ENCODE measurements around the gene PRR20G. TPM values are rescaled to one million over a fixed set of nuclear protein-coding genes. Genes with fewer than 3 reads are reported as not detected.

PRR20G gene
- total and polyA plus RNA-seq, 9 of the 15 experiments (the other 6 are each of a cell fraction or from before 2014, with no cell fraction given), result not detected

DNA sequence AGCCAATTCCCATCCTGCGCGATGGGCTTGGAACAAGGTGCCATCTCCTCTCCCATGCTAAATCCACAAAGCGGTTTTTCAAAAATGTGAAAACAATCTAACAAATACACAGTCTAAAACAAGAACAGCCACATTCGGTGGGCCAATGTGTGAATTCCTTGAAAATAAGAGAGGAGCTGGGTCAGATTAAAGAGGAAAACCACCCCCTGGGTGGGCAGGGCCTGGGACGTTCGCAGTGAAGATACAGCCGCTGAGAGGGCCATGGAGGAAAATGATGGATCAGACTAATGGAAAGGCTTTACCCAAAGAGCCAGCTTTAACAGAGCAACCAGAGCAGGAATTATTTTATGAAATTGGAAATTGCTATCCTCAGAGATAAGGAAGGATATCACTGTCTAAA lies 27.4 kb downstream of the PRR20G start:
- Histone ChIP-seq H3K9me1 (ENCODE audit: control insufficient read depth, insufficient read depth, low read length) (no peaks in the 10 kb centered on the region), H3K79me2 (ENCODE audit: control insufficient read depth, insufficient read depth, low read length) (no peaks in the 10 kb centered on the region), H3K36me3 (ENCODE audit: control insufficient read depth, insufficient read depth, low read length) (no peaks in the 10 kb centered on the region), H4K20me1 (replicated peaks; ENCODE audit: control insufficient read depth, insufficient read depth, low read length) (no peaks in the 10 kb centered on the region; the same call in 1 of the 2 replicates), H2AFZ (ENCODE audit: low read depth, low read length) (no peak overlapping the region), H3K27ac (ENCODE audit: extremely low read depth, low read depth, low read length) (no peak overlapping the region), H3K9ac (ENCODE audit: insufficient read depth in 1 of 2, low read depth in 2 of 2, low read length in 2 of 2) (no peak overlapping the region), H3K4me1 (replicated peaks in 1 of 2; ENCODE audit: control insufficient read depth in 2 of 2, insufficient read depth in 2 of 2, low read length in 2 of 2) (no peaks in the 10 kb centered on the region), H3K4me3 (no peak overlapping the region), H3K27me3 (ENCODE audit: control insufficient read depth in 2 of 2, insufficient read depth in 2 of 2, low read length in 2 of 2) (peaks cover 0 to 5% of the 10 kb centered on the region in 2 experiments; a peak in 1 of 5 replicates), H3K4me2 (ENCODE audit: insufficient read depth, low read length) (no peak overlapping the region), H3K9me3 (replicated peaks; ENCODE audit: control insufficient read depth, insufficient read depth, low read depth, low read length) (no peaks in the 10 kb centered on the region)
- in situ Hi-C loops (cut with MboI), result no loop called here
- FAIRE-seq, result no peak
- CTCF ChIA-PET (ENCODE audit: low intra/inter-chr PET ratio), result no interaction called here
- WGBS (ENCODE audit: insufficient coverage, low coverage, missing lambda C conversion rate), result 11% methylated on average over 7 of the region's 7 CpGs
- POLR2A ChIA-PET, result no interaction called here
- DNase-seq (ENCODE audit: extremely low read depth in 1 of 4, low spot score in 3 of 4), result no peak
- no TSS peak for BruUV-seq (replicated peaks)
- intact Hi-C loops (cut with micrococcal nuclease), result no loop called here
- no peak for ATAC-seq
- TF ChIP-seq BMI1 (IDR thresholded peaks at IDR 0.05; ENCODE audit: low read length) (no peak), FOXK1 (CRISPR knock-in tag; IDR thresholded peaks at IDR 0.05; ENCODE audit: borderline replicate concordance) (no peak), ZC3H4 (CRISPR knock-in tag; IDR thresholded peaks at IDR 0.05; ENCODE audit: borderline replicate concordance) (no peak), PYGO2 (tag; IDR thresholded peaks at IDR 0.05) (no peak)
- TF ChIP-seq, protein P1, sequence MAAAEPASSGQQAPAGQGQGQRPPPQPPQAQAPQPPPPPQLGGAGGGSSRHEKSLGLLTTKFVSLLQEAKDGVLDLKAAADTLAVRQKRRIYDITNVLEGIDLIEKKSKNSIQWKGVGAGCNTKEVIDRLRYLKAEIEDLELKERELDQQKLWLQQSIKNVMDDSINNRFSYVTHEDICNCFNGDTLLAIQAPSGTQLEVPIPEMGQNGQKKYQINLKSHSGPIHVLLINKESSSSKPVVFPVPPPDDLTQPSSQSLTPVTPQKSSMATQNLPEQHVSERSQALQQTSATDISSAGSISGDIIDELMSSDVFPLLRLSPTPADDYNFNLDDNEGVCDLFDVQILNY (CRISPR knock-in tag; IDR thresholded peaks at IDR 0.05), result no peak

DNA sequence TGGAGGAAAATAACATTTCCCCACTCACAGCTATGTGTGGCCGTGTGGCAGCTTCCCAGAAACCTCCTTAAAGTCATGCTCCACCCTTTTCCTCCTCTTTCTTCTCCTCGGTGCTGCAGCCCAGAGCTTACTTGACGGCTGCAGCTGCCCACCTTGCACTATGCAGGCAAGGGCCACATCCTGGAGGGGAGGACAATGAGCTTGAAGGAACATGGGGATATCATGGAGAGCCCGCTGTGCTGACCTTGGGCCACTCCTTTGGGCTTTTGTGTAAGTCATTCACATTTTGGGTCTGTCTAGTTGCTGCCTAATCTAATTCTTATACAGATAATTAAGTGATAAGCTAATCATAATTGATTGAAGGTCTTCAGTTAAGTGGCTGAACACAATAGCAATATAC lies 28.0 kb downstream of the PRR20G start:
- peaks cover 0 to 5% of the 10 kb centered on the region in 2 experiments; a peak in 1 of 5 replicates for H3K27me3 ChIP-seq (ENCODE audit: control insufficient read depth in 2 of 2, insufficient read depth in 2 of 2, low read length in 2 of 2)
- H3K9ac ChIP-seq (ENCODE audit: insufficient read depth in 1 of 2, low read depth in 2 of 2, low read length in 2 of 2), result no peak overlapping the region
- ATAC-seq (no peak), DNase-seq (ENCODE audit: extremely low read depth in 1 of 4, low spot score in 3 of 4) (no peak), FAIRE-seq (no peak)
- no peaks in the 10 kb centered on the region for H3K9me1 ChIP-seq (ENCODE audit: control insufficient read depth, insufficient read depth, low read length)
- in situ Hi-C loops (cut with MboI) (no loop called here), intact Hi-C loops (cut with micrococcal nuclease) (no loop called here)
- no peak overlapping the region for H3K4me2 ChIP-seq (ENCODE audit: insufficient read depth, low read length)
- CTCF ChIA-PET (ENCODE audit: low intra/inter-chr PET ratio), result no interaction called here
- WGBS (ENCODE audit: insufficient coverage, low coverage, missing lambda C conversion rate), result 0% methylated on average over 4 of the region's 4 CpGs
- TF ChIP-seq BCOR (IDR thresholded peaks at IDR 0.05) (no peak), TGIF2 (CRISPR knock-in tag; IDR thresholded peaks at IDR 0.05) (no peak)
- TF ChIP-seq, protein P2, sequence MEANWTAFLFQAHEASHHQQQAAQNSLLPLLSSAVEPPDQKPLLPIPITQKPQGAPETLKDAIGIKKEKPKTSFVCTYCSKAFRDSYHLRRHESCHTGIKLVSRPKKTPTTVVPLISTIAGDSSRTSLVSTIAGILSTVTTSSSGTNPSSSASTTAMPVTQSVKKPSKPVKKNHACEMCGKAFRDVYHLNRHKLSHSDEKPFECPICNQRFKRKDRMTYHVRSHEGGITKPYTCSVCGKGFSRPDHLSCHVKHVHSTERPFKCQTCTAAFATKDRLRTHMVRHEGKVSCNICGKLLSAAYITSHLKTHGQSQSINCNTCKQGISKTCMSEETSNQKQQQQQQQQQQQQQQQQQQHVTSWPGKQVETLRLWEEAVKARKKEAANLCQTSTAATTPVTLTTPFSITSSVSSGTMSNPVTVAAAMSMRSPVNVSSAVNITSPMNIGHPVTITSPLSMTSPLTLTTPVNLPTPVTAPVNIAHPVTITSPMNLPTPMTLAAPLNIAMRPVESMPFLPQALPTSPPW (CRISPR knock-in tag; IDR thresholded peaks at IDR 0.05), result no peak
- H3K27ac ChIP-seq (ENCODE audit: extremely low read depth, low read depth, low read length), result no peak overlapping the region
- BruUV-seq (replicated peaks), result no TSS peak
- no peaks in the 10 kb centered on the region for H3K9me3 ChIP-seq (replicated peaks; ENCODE audit: control insufficient read depth, insufficient read depth, low read depth, low read length)
- H2AFZ ChIP-seq (ENCODE audit: low read depth, low read length), result no peak overlapping the region
- H4K20me1 ChIP-seq (replicated peaks; ENCODE audit: control insufficient read depth, insufficient read depth, low read length), result no peaks in the 10 kb centered on the region; the same call in 1 of the 2 replicates
- no peaks in the 10 kb centered on the region for H3K36me3 ChIP-seq (ENCODE audit: control insufficient read depth, insufficient read depth, low read length)
- H3K79me2 ChIP-seq (ENCODE audit: control insufficient read depth, insufficient read depth, low read length), result no peaks in the 10 kb centered on the region
- no peak overlapping the region for H3K4me3 ChIP-seq
- POLR2A ChIA-PET, result no interaction called here
- no peaks in the 10 kb centered on the region for H3K4me1 ChIP-seq (replicated peaks in 1 of 2; ENCODE audit: control insufficient read depth in 2 of 2, insufficient read depth in 2 of 2, low read length in 2 of 2)
